Right ventricle myocardium inferior (tissue), 1 donor: Measurements from ENCODE around the gene CPTP. TPM values are rescaled to one million over a fixed set of nuclear protein-coding genes. Genes with fewer than 3 reads are reported as not detected.
A peak's percentile ranks its signal among the peaks of the same experiment; 100 is the strongest.
"Not testable (repeated sequence)": the region's sequence is repeated elsewhere in the genome, so short reads cannot be mapped to it uniquely, and the experiment has no call there.

Source experiments
- ATAC-seq: fragments of 200-7000 bp; cut with Tn5 transposase; one replicate; pipeline ENCODE4 v1.9.1; 2020; ENCODE audit warnings: mild to moderate bottlenecking, moderate library complexity
- DNase-seq: peaks from one replicate; pipeline ENCODE4 v3.0.0; 2021; ENCODE audit errors: missing footprints
- intact Hi-C: fragments of 100-400 bp; cut with DNase I; formaldehyde crosslinking; loops from one replicate; pipeline ENCODE4 v1.11.0; 2022
- total RNA-seq: library from RNA; stranded (reverse); fragmentation: NEBNext Ultra II Directional; extraction: Animal tissue kit (Norgen Biotek cat#: 25700); gene quantifications from one replicate; pipeline ENCODE4 v1.2.1, GENCODE V29; 2021
- donor health status: DM: no; HTN: yes; CAD: no; lungs with severe emphysema.

CPTP gene
- total RNA-seq, 1 donor from 2014 or later = 119 TPM

- ATAC-seq = no peak
- peak; percentile 57 for DNase-seq
- intact Hi-C loops = no loop called here
Observed at GRCh38 chr1:1354271-1355247, 30.0 kb downstream of the CPTP start.

DNA sequence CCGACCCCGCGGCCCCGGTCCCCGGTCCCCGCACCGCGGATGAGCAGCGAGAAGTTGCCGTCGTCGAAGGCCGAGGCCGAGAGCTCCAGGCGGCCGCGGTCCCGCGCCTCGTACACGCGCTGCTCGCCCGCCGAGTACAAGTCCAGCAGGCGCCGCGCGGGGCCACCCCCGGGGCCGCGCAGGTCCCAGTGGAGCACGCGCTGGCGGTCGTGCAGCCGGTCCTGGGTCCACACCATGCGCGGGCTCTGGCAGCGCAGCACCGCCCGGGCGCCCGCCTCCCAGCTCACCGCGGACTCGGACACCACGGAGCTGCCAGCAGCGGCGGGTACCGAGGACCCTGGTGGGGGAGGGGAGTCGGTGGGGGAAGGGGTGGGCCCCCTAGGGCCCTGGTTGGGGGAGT, 30.8 kb downstream of the CPTP start:
- intact Hi-C loops = no loop called here
- no peak for ATAC-seq
- peak; percentile 73 for DNase-seq

- DNase-seq (peak; percentile 20), ATAC-seq (no peak)
- intact Hi-C loops = no loop called here
Observed at GRCh38 chr1:1356166-1356795, 31.7 kb downstream of the CPTP start.

DNA sequence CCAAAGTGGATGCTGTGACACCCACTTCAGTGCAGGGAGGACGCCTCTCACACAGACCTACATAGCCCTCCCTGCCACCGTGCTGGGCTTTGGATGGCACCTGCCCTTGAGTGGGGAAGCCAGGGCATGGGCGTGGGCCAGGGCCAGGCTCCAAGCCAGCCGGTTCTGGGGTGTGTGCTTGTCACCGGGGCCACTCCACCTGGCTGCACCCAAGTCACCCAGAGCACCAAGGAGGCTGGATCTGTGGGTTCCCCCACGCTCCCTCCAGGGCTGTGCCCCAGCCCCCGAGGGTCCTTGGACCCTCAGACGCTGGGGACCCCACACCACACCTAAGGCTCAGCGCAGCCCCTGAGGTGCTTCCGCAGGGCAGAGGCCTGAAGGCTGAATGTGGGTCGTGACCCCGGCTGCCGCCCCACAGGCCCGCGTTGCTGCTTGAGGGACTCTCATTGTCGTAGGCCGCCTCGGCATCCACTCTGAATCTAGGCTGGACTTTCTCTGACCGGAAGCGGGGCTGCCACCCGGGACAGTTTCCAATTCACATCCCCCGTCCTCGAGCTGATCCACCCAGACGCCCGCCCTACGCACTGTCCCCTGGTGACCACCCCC, 32.3 kb downstream of the CPTP start:
- intact Hi-C loops = no loop called here
- no peak for ATAC-seq

GRCh38 chr1:1357871-1358432, 33.4 kb downstream of the CPTP start:
- intact Hi-C loops = no loop called here
- ATAC-seq (no peak), DNase-seq (peak; percentile 42)

More for the DNA sequence above, 32.3 kb downstream of the CPTP start:
- DNase-seq = peak; percentile 59

GRCh38 chr1:1358433-1359271, 34.0 kb downstream of the CPTP start, which contains the start of gene MXRA8:
Gene MXRA8, minus strand, starts transcription at chr1:1358555. Its CDS starts 51 bp downstream, at chr1:1358504.
- DNase-seq (peak; percentile 85), ATAC-seq (peak; percentile 71)
- intact Hi-C loops = no loop called here

DNA sequence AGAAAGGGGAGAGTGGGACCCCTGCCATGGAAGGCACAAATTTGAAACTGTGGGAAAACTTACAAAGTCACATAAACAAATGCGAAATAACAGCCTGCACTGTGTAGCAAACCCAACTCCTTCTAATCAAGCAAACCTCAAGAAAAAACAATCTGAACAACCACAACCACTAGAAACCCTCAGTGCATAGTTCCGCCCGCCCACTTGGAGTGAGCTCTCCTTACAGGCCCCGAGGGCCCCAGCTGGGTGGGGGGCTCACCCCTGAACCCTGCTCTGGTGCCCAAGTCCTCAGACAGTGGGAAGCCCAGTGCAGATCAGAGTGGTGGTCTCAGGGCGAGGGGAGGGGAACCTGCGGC, 34.7 kb downstream of the CPTP start:
- ATAC-seq (no peak), DNase-seq (peak; percentile 65)
- intact Hi-C loops = no loop called here

- intact Hi-C loops = no loop called here
- peak; percentile 68 for DNase-seq
- peak; percentile 21 for ATAC-seq
Observed at GRCh38 chr1:1359664-1360468, 35.3 kb downstream of the CPTP start.

DNA sequence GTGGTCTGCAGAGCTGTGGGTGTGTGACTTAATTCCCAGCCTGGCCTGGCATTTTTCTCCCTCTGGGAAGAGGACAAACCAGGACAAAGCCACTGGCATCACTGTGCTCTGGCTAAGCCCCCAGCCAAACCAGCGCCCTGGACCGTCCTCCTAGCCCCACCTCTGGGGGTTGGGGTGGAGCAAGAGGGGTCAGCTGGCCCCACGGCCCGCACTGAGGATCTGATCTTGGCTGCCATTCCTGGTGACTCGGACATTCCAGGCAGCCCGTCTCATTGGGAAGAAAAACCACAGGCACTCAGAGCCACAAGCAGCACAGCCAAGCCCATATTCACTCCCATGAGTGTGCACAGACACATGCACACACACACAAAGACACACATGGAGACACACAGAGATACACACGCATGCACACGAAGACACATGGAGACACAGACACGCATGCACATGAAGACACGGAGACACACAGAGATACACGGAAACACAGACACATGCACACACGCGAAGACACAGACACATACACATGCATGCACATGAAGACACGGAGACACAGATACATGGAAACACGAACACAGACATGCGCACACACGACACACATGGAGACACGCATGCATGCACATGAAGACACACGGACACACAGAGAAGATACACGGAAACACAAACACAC, 36.0 kb downstream of the CPTP start:
- ATAC-seq (peak; percentile 58), DNase-seq (peak; percentile 78)
- intact Hi-C loops = no loop called here

- intact Hi-C loops = no loop called here
- peak; percentile 16 for DNase-seq
- no peak for ATAC-seq
Observed at GRCh38 chr1:1361233-1361981, 36.8 kb downstream of the CPTP start.

- peak; percentile 47 for ATAC-seq
- peak; percentile 86 for DNase-seq
- intact Hi-C loops = no loop called here
Observed at GRCh38 chr1:1361982-1362423, 37.4 kb downstream of the CPTP start.

DNA sequence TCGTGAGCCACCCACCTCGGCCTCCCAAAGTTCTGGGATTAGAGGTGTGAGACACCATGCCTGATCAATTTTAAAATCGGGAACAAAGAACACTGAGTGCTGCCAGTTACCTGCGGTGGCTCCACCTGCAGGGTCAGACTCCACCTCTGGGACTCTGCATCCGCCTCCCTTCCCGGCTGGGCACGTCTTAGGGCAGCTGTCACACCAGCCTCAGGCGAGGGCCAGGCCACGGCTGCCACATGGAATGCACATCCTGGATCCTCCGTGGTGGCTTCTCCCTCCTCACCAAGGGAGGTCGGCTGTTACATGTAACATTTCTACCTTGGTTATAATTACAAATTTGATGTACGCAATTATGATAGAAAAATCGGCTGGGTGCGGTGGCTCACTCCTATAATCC, 39.7 kb downstream of the CPTP start:
- ATAC-seq (no peak), DNase-seq (peak; percentile 55)
- intact Hi-C loops = no loop called here

- ATAC-seq (no peak), DNase-seq (peak; percentile 15)
- intact Hi-C loops = no loop called here
Observed at GRCh38 chr1:1365875-1366698, 41.5 kb downstream of the CPTP start.

DNA sequence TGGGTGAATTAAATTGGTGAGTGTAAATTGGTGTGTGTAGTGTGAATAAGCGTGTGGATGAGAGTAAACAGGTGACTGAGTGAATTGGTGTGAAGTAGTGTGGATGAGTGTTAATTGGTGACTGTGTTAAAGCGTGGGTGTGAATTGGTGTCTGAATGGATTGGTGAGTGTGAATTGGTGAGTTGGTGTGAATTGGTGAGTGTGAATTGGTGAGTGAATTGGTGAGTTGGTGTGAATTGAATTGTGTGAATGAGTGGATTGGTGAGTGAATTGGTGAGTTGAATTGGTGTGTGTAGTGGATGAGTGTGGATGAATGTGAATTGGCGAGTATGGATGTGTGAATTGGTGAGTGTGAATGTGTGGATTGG, 42.1 kb downstream of the CPTP start:
- DNase-seq = no peak
- ATAC-seq = no peak
- intact Hi-C loops = no loop called here

DNA sequence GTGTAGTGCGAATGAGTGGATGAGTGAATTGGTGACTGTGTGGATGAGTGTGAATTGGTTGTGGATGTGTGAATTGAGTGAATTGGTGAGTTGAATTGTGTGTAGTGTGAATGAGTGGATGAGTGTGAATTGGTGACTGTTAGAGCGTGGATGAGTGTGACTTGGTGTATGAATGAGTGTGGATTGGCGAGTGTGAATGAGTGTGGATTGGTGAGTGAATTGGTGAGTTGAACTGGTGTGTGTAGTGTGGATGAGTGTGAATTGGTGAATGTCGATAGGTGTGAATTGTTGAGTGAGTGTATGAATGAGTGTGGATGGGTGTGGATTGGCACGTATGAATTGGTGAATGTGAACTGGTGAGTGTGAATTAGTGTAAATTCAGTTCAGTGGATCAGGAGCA, 42.7 kb downstream of the CPTP start:
- no peak for DNase-seq
- intact Hi-C loops = no loop called here
- no peak for ATAC-seq

- DNase-seq = peak; percentile 21
- intact Hi-C loops = loop anchor here (2.0 kb wide), 1 partner anchor 247 kb away; no protein-coding TSS in a partner anchor
- not testable (repeated sequence) for ATAC-seq
Observed at GRCh38 chr1:1370094-1370493, 45.5 kb downstream of the CPTP start.
